ENCODE data around the gene INO80. TPM values are rescaled to one million over a fixed set of nuclear protein-coding genes. Genes with fewer than 3 reads are reported as not detected.

The INO80 gene
- total RNA-seq, 6 experiments from 2014 or later: 18.3 to 23.6 (median 19.4) TPM

GRCh38 chr15:41051139-41051538 is 64.9 kb downstream of the INO80 start:
- Mint-ChIP-seq H3K4me1 (ENCODE audit: low read depth) (no peaks in the 10 kb centered on the region), H3K27ac (no peak overlapping the region), H3K36me3 (ENCODE audit: low read depth) (peaks cover 49% of the 10 kb centered on the region), H3K9me3 (no peaks in the 10 kb centered on the region), H3K4me3 (no peak overlapping the region), H3K27me3 (ENCODE audit: insufficient read depth) (peaks cover 2% of the 10 kb centered on the region; the same call in 1 of the 2 replicates)
- DNase-seq: no peak
- TF ChIP-seq CTCF (IDR thresholded peaks at IDR 0.05): no peak

- peaks cover 38% of the 10 kb centered on the region for H3K36me3 Mint-ChIP-seq (ENCODE audit: low read depth)
- DNase-seq: no peak
- H3K4me1 Mint-ChIP-seq (ENCODE audit: low read depth): peaks cover under 1% of the 10 kb centered on the region
- peaks cover 4% of the 10 kb centered on the region for H3K27me3 Mint-ChIP-seq (ENCODE audit: insufficient read depth)
- H3K4me3 Mint-ChIP-seq: no peak overlapping the region
- no peaks in the 10 kb centered on the region for H3K9me3 Mint-ChIP-seq
- H3K27ac Mint-ChIP-seq: no peak overlapping the region
- TF ChIP-seq CTCF (IDR thresholded peaks at IDR 0.05): no peak
Observed at GRCh38 chr15:41048852-41049251, 67.2 kb downstream of the INO80 start.

- H3K36me3 Mint-ChIP-seq (ENCODE audit: low read depth): peaks cover 34% of the 10 kb centered on the region
- peaks cover 5% of the 10 kb centered on the region for H3K4me1 Mint-ChIP-seq (ENCODE audit: low read depth)
- H3K9me3 Mint-ChIP-seq: no peaks in the 10 kb centered on the region
- DNase-seq: no peak
- H3K27me3 Mint-ChIP-seq (ENCODE audit: insufficient read depth): peaks cover 4% of the 10 kb centered on the region
- TF ChIP-seq CTCF (IDR thresholded peaks at IDR 0.05): no peak
- H3K27ac Mint-ChIP-seq: no peak overlapping the region
- H3K4me3 Mint-ChIP-seq: no peak overlapping the region
Observed at GRCh38 chr15:41048397-41048796, 67.7 kb downstream of the INO80 start.

GRCh38 chr15:41047474-41047873 is 68.6 kb downstream of the INO80 start:
- TF ChIP-seq CTCF (IDR thresholded peaks at IDR 0.05): no peak

GRCh38 chr15:41043276-41043951 is 72.7 kb downstream of the INO80 start:
- Mint-ChIP-seq H3K27ac (peak overlapping the region; percentile 20), H3K4me3 (no peak overlapping the region), H3K36me3 (ENCODE audit: low read depth) (peaks cover 36% of the 10 kb centered on the region), H3K4me1 (ENCODE audit: low read depth) (peaks cover 14% of the 10 kb centered on the region), H3K27me3 (ENCODE audit: insufficient read depth) (peaks cover 4% of the 10 kb centered on the region), H3K9me3 (no peaks in the 10 kb centered on the region)
- peak; percentile 30 for DNase-seq
- no peak for TF ChIP-seq CTCF (IDR thresholded peaks at IDR 0.05)

More at GRCh38 chr15:41047474-41047873, 68.6 kb downstream of the INO80 start:
- no peak overlapping the region for H3K27ac Mint-ChIP-seq
- peaks cover 40% of the 10 kb centered on the region for H3K36me3 Mint-ChIP-seq (ENCODE audit: low read depth)
- H3K9me3 Mint-ChIP-seq: no peaks in the 10 kb centered on the region
- peaks cover 14% of the 10 kb centered on the region for H3K4me1 Mint-ChIP-seq (ENCODE audit: low read depth)
- no peak overlapping the region for H3K4me3 Mint-ChIP-seq
- no peak for DNase-seq
- peaks cover 4% of the 10 kb centered on the region for H3K27me3 Mint-ChIP-seq (ENCODE audit: insufficient read depth)
